Osteocyte (in vitro differentiated cells): Measurements from ENCODE around the gene ARHGAP10. TPM values are rescaled to one million over a fixed set of nuclear protein-coding genes. Genes with fewer than 3 reads are reported as not detected.

ENCODE experiments used
- DNase-seq: peaks from one replicate; pipeline ENCODE4 v3.0.0; 2021; ENCODE audit warnings: mixed read lengths; ENCODE audit not compliant: unreplicated experiment; ENCODE audit errors: extremely low spot score
- H3K27ac Mint-ChIP-seq: one replicate; pipeline ENCODE4 v1.8.0; 2021; ENCODE audit warnings: mild to moderate bottlenecking, mixed read lengths; ENCODE audit not compliant: unreplicated experiment
- H3K27me3 Mint-ChIP-seq: one replicate; pipeline ENCODE4 v1.8.0; 2021; ENCODE audit warnings: mixed read lengths; ENCODE audit not compliant: unreplicated experiment
- H3K36me3 Mint-ChIP-seq: one replicate; pipeline ENCODE4 v1.8.0; 2021; ENCODE audit warnings: mixed read lengths; ENCODE audit not compliant: unreplicated experiment
- H3K4me1 Mint-ChIP-seq: one replicate; pipeline ENCODE4 v1.8.0; 2021; ENCODE audit warnings: mixed read lengths; ENCODE audit not compliant: unreplicated experiment
- H3K4me3 Mint-ChIP-seq: one replicate; pipeline ENCODE4 v1.8.0; 2021; ENCODE audit warnings: mild to moderate bottlenecking, moderate library complexity, mixed read lengths; ENCODE audit not compliant: unreplicated experiment
- H3K9me3 Mint-ChIP-seq: one replicate; pipeline ENCODE4 v1.8.0; 2021; ENCODE audit warnings: mixed read lengths; ENCODE audit not compliant: unreplicated experiment
- total RNA-seq: library from RNA; stranded (reverse); gene quantifications from 2 replicates; pipeline ENCODE4 v1.2.1, GENCODE V29; 2021
- TF ChIP-seq, protein P1 (sequence below): fragments of 200-600 bp; sonication (generic); IDR thresholded peaks from 2 replicates; pipeline ENCODE4 v1.5.0; 2021; ENCODE audit warnings: antibody characterized with exemption, mild to moderate bottlenecking, moderate library complexity

Gene ARHGAP10
- total RNA-seq, 1 donor from 2014 or later: 121 TPM

DNA sequence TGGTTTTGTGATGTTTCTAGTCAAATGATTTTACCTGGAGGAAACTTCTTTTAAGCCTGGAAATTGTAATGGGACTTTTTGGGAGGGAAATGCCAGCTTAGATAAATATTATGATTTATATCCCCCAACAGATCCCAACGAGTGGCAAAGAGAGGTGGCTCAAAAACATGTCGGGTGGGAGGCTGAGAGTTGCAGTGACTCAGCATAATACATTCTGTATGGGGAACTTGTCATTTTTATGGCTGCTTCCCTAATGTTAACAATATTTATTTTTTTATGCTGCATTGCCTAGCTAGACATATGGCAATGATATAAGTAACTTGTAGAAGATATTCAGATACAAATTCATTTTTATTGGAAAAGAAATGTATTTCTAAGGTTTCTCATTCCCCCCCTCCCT is 219.0 kb downstream of the ARHGAP10 start:
- Mint-ChIP-seq H3K4me3 (no peak overlapping the region), H3K36me3 (peaks cover 79% of the 10 kb centered on the region), H3K27ac (peak overlapping the region; percentile 53)

DNA sequence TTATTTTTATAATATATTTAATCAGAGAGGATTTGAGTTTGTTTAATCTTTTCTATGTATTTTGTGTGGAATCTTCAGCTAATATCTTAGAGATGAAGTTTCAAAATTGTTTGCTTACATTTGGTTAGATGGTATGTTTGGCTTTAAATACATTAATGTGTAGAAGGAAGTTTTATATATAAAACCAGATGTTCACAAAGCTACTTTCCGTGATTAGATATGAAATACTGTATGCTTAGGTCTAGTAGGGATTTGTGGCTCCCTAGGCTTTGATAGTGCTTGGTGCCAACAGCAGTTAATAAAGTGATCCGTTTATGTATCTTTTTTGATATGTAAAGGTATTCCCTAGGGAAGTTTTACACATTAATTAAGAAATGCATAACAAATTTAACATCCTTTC is 223.0 kb downstream of the ARHGAP10 start:
- Mint-ChIP-seq H3K27me3 (no peaks in the 10 kb centered on the region), H3K4me3 (no peak overlapping the region), H3K9me3 (peaks cover 12% of the 10 kb centered on the region), H3K4me1 (peaks cover 26% of the 10 kb centered on the region), H3K27ac (no peak overlapping the region), H3K36me3 (peaks cover 72% of the 10 kb centered on the region)
- TF ChIP-seq, protein P1, sequence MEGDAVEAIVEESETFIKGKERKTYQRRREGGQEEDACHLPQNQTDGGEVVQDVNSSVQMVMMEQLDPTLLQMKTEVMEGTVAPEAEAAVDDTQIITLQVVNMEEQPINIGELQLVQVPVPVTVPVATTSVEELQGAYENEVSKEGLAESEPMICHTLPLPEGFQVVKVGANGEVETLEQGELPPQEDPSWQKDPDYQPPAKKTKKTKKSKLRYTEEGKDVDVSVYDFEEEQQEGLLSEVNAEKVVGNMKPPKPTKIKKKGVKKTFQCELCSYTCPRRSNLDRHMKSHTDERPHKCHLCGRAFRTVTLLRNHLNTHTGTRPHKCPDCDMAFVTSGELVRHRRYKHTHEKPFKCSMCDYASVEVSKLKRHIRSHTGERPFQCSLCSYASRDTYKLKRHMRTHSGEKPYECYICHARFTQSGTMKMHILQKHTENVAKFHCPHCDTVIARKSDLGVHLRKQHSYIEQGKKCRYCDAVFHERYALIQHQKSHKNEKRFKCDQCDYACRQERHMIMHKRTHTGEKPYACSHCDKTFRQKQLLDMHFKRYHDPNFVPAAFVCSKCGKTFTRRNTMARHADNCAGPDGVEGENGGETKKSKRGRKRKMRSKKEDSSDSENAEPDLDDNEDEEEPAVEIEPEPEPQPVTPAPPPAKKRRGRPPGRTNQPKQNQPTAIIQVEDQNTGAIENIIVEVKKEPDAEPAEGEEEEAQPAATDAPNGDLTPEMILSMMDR: no peak
- no peak for DNase-seq

More for the DNA sequence above, 219.0 kb downstream of the ARHGAP10 start:
- no peak for DNase-seq
- peaks cover 12% of the 10 kb centered on the region for H3K9me3 Mint-ChIP-seq
- peaks cover 16% of the 10 kb centered on the region for H3K4me1 Mint-ChIP-seq
- TF ChIP-seq, protein P1: no peak
- no peaks in the 10 kb centered on the region for H3K27me3 Mint-ChIP-seq

DNA sequence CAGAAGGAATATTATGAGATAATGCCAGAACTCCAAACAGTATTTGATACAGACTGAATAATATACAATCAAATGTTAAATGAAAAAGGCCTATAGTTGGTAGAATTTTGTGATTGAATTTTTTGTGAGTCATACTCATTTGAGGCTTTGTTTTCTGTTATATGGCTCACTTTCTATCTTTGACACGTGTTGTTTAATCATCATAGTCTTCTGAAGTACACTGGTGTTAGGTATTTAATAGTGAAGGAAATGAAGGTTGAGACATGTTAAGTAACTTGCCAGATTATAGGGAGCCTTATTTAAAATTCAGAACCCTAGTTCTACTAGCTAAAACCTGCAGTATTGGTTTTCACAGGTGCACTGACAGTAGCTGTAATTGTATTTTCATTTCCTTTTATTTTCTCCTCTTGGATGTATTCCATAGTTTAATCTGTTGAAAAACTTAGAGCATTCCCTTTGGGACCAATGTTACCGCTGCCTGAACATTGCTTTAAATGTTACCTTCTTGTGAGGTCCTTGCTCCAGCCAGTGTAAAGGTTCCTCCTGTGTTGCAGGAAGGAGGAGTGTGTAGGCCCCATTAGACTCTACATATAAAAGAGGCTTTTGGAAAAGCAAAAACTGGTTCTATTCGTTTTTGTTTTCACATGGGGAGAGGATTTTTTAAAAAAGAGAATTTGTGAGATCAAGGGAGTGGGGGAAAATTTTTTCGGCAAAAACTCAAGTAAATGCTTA is 224.1 kb downstream of the ARHGAP10 start:
- H3K4me3 Mint-ChIP-seq: no peak overlapping the region
- no peaks in the 10 kb centered on the region for H3K27me3 Mint-ChIP-seq
- peaks cover 19% of the 10 kb centered on the region for H3K4me1 Mint-ChIP-seq
- peaks cover 73% of the 10 kb centered on the region for H3K36me3 Mint-ChIP-seq
- TF ChIP-seq, protein P1: no peak
- H3K27ac Mint-ChIP-seq: peak overlapping the region; percentile 71
- no peak for DNase-seq
- peaks cover 12% of the 10 kb centered on the region for H3K9me3 Mint-ChIP-seq

DNA sequence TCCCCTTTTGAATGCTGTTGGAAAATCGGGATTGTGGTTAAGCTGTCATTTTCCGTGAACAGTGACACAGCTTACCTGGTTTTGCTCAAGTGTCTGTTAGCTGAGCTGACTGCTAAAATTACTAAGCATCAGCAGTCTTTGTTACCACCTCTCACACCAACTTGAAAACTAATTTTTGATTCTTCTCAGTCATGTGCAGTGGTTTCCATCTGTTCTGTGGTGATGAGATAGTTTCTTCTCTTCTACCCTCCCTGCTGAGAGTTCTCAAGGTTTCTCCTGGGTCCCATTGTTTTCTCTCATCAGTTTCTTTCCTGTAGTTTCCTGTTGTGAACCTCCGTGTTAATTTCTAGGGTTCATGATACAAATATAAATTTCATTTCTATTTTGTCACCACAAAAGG is 225.6 kb downstream of the ARHGAP10 start:
- no peak for DNase-seq
- Mint-ChIP-seq H3K27me3 (no peaks in the 10 kb centered on the region), H3K36me3 (peaks cover 78% of the 10 kb centered on the region), H3K27ac (no peak overlapping the region), H3K4me1 (peaks cover 18% of the 10 kb centered on the region), H3K4me3 (no peak overlapping the region), H3K9me3 (peaks cover 12% of the 10 kb centered on the region)
- TF ChIP-seq, protein P1: no peak

DNA sequence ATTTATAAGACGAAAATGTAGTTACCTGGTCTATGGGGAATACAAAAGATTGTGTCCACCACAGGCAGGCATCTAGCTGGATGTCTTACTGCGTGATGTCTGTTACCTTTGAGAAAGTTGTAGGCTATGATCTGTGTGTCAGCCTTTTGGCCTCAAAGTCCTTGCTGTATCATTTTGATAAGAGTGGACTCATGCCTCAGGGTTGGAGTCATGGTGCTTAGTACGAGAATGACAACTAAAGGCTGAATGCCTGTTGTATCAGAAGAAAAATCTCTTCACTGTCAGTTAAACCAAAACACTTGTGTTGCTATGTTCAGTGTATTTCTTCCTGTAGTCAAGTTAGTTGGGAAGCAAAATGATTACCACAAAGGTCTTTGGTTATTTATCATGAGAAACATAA is 226.2 kb downstream of the ARHGAP10 start:
- Mint-ChIP-seq H3K27ac (no peak overlapping the region), H3K36me3 (peaks cover 76% of the 10 kb centered on the region), H3K27me3 (no peaks in the 10 kb centered on the region), H3K4me1 (peaks cover 18% of the 10 kb centered on the region), H3K9me3 (peaks cover 8% of the 10 kb centered on the region), H3K4me3 (no peak overlapping the region)
- DNase-seq: no peak
- TF ChIP-seq, protein P1: no peak
